Right lobe of liver (tissue), 4 donors: ENCODE measurements around the gene SLC32A1.

Experiments used
- CTCF ChIP-seq, 4 donors: fragments of 200-600 bp in 3 of 4; fragments of 450-650 bp in 1 of 4; IDR thresholded peaks; one replicate each; pipeline versions ENCODE4 v1.5.1 to v1.8.0; 2016 to 2022; ENCODE audit warnings: antibody characterized with exemption in 4 of 4, mild to moderate bottlenecking in 2 of 4
- POLR2A ChIP-seq: fragments of 450-650 bp; IDR thresholded peaks from one replicate; pipeline ENCODE4 v1.6.1; 2017; ENCODE audit warnings: antibody characterized with exemption, mild to moderate bottlenecking
- donor health status: DM: no; HTN: no; CAD: no.
- donor health status: DM: no; HTN: no; CAD: no.
- donor health status: DM: no; HTN: yes; CAD: no.

- TF ChIP-seq CTCF (IDR thresholded peaks at IDR 0.05) = no peak
- no peak for TF ChIP-seq POLR2A
Measured at GRCh38 chr20:38724626-38725147, 401 bp downstream of the SLC32A1 start.
